K562 (cell line): ENCODE measurements around the gene CCNY. TPM values are rescaled to one million over a fixed set of nuclear protein-coding genes. Genes with fewer than 3 reads are reported as not detected.

Source experiments
- E2F3 ChIP-seq: fragments of 250-450 bp; sonication (Bioruptor Pico); IDR thresholded peaks from 2 replicates; pipeline ENCODE4 v1.4.0; 2020; ENCODE audit warnings: mild to moderate bottlenecking
- PRPF4 ChIP-seq: fragments of 200-400 bp; formaldehyde crosslinking; IDR thresholded peaks from one replicate; pipeline ENCODE4 v1.6.1; 2017; ENCODE audit warnings: low read length, low read depth, mild to moderate bottlenecking; ENCODE audit not compliant: insufficient read depth, poor library complexity, severe bottlenecking
- RREB1 ChIP-seq: fragments of 250-450 bp; sonication (Bioruptor Pico); IDR thresholded peaks from 2 replicates; pipeline ENCODE4 v1.4.0; 2020
- ZNF143 ChIP-seq: sonication (generic); formaldehyde crosslinking; IDR thresholded peaks from 2 replicates; pipeline ENCODE4 v1.9.0; 2022; ENCODE audit warnings: mild to moderate bottlenecking, missing genetic modification reagents
- polyA plus RNA-seq, 8 experiments: library from polyadenylated mRNA; depleted of rRNA in 4 of 8; stranded (reverse) in 5 of 8; unstranded in 3 of 8; fragments of >200 nt; fragmentation: Nextera tagmentation in 2 of 8; fragmentation: Illumina TruSeq in 1 of 8; extraction: Ambion mirVana in 2 of 8; extraction: Trizol in 1 of 8; gene quantifications; 2 replicates each; pipeline versions ENCODE4 v1.2.1 to v1.2.3, GENCODE V29; 2011 to 2014; ENCODE audit warnings: inconsistent platforms in 1 of 8, missing spikeins in 1 of 8
- total RNA-seq, 7 experiments: library from RNA; depleted of rRNA in 6 of 7; stranded (reverse); fragments of >200 nt in 6 of 7; fragmentation: Illumina TruSeq in 2 of 7; extraction: Trizol in 2 of 7; gene quantifications; 2 replicates each; pipeline versions ENCODE4 v1.2.1 to v1.2.3, GENCODE V29; 2011 to 2021; ENCODE audit warnings: low replicate concordance in 1 of 7

The CCNY gene
- total and polyA plus RNA-seq, 9 of the 15 experiments (the other 6 are each of a cell fraction or from before 2014, with no cell fraction given): 8.4 to 109 (median 38.6) TPM

- no peak for TF ChIP-seq RREB1 (CRISPR knock-in tag)
- TF ChIP-seq ZNF143 (CRISPR knock-in tag): no peak
- TF ChIP-seq E2F3 (CRISPR knock-in tag): no peak
- TF ChIP-seq PRPF4: no peak
- TF ChIP-seq, all 486 proteins: peak for 0
Measured at GRCh38 chr10:35365994-35366393, 29.7 kb downstream of the CCNY start (continued).
